ENCODE data around the gene TCF25.
"Not testable (repeated sequence)": the region's sequence is repeated elsewhere in the genome, so short reads cannot be mapped to it uniquely, and the experiment has no call there.

Gene TCF25

DNA sequence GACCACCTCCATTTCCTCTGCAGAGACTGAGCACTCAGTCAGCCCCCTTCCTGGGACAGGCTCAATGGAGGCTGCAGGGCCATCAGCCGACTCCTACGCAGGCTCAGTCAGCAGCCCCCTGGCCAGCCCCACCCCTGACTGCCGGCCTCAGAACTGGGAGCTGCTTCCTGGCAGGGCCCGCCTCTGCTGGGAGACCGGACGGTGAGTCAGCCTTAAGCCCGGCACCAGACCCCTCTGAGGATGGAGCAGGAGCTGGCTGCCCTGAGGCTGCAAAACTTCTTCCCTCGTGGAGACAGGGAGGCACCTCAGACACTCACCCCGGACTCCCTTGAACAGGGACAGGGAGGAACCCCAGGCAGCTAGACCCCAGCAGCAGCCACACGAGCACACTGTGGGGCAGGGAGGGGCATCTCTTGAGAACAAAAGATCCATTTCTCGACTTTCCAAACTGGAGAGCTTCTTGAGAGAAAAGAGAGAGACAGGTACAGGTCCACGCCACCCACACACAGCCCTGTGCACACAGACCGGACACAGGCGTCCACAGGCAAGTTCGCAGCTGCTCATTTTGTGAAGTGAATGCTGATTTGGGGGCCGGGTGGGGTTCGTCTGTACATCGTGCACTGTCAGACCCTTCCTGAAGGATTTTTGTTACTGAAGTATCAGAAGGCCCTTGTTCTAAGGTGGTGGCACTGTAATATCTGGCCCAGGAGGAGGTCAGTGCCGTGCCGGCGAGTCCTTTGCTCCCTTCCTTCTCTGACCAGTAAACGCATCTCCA is 48.5 kb downstream of the TCF25 start:
- peak; percentile 73 for DNase-seq

DNA sequence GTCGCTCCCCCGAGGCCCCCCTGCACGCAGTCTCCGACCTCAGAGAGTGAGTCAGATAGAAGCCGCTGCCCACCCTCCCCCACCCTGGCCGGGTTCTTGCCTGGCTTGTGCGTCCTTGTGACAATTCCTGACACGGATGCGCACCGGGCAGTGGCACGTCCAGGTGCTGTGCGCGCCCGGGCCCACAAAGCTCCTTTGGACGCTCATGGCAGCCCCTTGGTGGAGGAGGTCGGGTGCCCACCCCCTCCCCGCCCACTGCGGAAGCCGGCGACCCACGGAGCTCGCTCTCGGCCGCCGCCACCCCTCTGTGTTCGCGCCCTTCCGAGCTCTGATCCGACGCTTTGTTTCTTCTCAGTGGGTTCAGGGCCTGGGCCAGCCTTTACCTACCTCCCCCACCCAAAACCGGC is 49.1 kb downstream of the TCF25 start:
- peak; percentile 76 for DNase-seq

DNA sequence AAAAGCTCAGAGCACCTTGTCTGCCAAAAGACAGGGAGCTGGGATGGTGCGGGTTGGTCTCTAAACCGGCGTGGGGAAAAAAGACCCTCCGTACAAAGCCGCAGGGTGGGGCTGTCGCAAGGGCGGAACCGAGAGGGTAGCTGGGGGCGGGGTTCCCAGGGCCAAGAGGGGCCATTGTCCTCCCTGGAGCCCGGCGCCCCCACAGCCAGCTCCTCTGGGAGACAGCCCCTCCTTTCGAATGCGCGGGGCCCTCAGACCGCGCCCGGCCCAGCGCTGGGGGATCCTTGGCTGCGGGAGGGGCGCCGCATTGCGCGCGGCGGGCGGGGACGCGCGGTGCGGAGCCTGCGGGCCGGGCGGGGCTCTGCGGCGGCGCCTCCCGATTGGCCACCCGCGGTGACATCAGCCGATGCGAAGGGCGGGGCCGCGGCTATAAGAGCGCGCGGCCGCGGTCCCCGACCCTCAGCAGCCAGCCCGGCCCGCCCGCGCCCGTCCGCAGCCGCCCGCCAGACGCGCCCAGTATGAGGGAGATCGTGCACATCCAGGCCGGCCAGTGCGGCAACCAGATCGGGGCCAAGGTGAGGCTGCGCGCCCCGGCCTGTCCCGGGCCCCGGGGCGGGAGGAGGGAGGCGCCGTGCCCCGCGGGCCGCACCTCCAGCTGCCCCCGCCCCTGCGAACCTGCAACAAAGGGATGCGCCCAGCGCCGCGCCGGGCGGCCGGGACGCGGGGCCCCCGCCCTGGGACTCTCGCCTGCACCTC is 49.7 kb downstream of the TCF25 start, which contains the start of gene TUBB3:
Gene TUBB3 (plus strand): TSS at position 459 of the 756 bp plus-strand sequence. CDS start 60 bp downstream, at position 519.
- DNase-seq = peak; percentile 71

GRCh38 chr16:89923640-89924296 is 50.4 kb downstream of the TCF25 start:
- no peak for DNase-seq

DNA sequence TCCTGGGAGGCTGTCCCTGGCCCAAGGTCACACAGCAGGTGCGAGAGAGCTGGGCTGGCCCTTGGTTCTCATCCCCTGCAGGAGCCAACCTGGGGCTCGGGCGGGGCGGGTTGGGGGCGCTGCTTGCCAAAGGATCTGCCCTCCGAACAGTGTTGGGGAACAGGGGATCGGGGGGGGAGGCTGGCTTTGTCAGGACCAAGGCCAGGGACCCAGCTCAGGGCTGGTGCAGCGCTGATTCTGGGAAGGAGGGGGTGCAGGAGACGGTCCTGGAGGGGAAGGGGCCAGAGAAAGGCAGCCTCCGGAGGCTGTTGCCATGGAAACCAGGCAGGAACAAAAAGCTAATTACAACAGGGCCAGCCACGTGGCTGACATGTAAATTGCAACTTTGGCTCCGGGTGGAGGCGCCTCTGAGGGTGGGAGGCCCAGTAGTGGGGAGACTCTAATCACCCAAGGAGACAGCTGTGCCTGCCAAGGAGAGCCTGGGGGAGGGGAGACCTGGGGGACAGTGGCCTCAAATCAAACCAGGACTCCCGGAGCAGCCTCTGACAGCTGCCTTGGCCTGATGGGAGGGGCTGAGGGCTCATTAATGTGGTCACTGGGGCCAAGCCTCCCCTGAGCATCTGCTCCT is 51.0 kb downstream of the TCF25 start:
- no peak for DNase-seq

DNA sequence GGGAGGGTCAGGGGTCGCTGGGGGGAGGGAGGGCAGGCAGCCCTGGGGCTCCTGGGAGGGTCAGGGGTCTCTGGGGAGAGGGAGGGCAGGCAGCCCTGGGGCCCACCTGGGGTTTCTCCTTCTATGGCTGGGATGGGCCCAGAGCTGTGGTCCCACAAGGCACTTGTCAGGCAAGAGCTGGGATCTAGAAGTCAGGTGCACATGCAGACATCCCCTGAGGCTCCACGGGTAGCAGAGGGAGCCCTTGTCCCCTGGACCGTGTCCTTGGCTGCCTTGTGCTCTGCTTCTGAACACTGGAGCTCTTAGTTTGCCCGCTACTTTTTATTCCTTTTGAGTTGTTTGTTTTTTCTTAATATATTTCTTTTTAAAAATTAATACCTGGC is 51.5 kb downstream of the TCF25 start:
- no peak for DNase-seq

- DNase-seq = peak; percentile 62
These were observed 52.2 kb downstream of the TCF25 start for GRCh38 chr16:89925596-89926079.

- no peak for DNase-seq
These were observed 58.0 kb downstream of the TCF25 start for GRCh38 chr16:89931305-89931896.

DNA sequence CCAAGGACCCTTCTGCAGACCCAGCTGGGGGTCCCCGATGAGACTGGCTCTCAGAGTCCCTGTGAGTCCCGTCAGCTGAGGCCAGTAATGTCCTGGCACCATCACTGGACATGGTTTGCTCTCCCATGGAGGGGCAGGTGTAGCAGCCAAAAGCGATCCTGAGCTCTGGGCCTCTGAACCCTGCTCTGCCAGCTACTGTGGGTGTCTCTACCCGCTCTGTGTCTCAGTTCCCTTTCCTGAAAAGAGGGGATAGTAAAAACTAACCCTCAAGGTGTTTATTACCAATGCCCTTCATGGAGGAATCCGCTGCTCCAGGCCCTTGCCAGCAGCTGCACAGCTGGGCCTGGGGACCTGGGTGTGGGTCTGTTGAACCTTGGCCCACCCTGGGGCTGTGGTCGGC is 58.6 kb downstream of the TCF25 start:
- DNase-seq = no peak

GRCh38 chr16:89934019-89934418 is 60.6 kb downstream of the TCF25 start:
- not testable (repeated sequence) for DNase-seq

- no peak for DNase-seq
These were observed 61.5 kb downstream of the TCF25 start for GRCh38 chr16:89934611-89935553.

- not testable (repeated sequence) for DNase-seq
These were observed 62.2 kb downstream of the TCF25 start for GRCh38 chr16:89935620-89936019.

DNA sequence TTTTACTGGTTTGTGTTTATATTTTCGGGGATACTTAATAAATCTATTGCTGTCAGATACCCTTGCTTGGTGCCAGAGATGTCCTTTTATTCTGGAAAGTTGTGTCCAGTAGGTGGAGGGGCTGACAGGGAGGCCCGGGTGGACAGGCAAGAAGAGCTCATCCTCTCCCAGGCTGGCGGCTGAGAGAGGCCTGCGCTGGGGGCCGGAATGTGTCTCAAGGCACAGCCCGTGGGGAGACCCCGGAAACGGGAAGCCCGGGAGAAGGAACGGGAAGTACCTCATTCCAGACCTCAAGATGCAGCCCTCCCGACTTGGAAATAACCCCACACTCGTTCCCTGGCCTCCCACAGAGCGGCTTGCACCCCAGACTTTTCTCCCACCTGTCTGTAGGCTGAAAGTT is 62.6 kb downstream of the TCF25 start:
- DNase-seq = no peak

DNA sequence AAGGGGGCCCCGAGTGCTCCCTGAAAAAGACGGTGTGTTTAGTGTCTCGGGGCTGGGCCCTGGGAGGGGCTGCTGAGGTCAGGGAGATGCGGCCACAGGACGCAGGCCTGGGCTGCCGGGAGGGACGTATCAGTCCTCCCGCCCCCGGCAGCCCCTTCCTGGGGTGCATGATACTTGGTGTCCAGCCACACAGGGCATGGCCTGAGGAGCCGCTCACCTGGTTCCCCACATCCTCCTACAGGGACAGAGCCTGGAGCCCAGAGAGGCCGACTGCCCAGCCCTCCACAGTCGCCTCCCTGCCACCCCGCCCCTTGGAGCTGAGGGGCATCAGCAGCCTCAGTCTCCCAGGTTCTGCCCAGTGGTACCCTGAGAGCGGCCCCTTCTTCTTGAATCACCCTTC is 63.1 kb downstream of the TCF25 start:
- no peak for DNase-seq

DNA sequence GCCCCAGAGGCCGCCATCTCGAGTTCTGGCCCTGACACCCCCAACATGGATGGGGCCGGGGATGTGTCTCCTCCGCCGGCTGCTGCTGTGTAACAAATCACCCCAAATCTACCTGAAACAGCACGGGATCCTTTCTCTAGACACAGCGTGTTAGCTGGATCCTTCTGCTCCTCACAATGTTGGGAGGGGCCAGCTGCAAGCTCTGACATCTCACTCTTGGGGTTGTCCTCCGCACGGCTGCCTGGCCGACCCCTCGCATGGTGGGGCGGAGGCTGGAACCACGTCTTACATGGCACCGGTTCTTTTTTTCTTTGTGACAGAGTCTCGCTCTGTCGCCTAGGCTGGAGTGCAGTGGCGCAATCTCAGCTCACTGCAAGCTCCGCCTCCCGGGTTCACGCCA is 63.6 kb downstream of the TCF25 start:
- no peak for DNase-seq

DNA sequence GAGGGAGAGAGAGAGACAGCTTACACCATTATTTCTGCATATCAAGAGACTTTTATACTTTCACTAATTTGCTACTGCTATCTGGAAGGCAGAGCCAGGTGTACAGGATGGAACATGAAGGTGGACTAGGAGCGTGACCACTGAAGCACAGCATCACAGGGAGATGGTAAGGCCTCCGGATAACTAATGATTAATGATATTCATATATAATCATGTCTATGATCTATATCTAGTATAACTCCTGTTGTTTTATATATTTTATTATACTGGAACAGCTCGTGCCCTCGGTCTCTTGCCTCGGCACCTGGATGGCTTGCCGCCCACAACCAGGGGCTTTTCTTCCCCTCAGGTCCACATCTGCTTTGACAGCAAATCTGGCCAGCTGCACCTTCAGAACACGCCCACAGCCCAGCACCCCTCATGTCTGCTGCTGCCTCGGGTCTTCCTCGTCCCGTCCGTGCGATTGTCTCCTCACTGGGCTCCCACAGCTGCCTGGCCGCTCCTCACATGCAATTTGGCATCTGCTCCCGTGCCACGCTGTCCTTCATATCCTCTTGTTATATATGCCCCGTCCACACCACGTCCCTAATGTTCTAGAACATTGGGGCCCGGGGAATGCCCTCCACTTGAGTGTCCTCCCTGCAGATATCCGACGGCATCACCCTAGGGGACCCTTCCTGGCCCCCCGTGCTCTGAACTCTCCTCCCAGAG is 64.9 kb downstream of the TCF25 start:
- no peak for DNase-seq

GRCh38 chr16:89944773-89945172 is 71.4 kb downstream of the TCF25 start:
- DNase-seq = no peak

DNA sequence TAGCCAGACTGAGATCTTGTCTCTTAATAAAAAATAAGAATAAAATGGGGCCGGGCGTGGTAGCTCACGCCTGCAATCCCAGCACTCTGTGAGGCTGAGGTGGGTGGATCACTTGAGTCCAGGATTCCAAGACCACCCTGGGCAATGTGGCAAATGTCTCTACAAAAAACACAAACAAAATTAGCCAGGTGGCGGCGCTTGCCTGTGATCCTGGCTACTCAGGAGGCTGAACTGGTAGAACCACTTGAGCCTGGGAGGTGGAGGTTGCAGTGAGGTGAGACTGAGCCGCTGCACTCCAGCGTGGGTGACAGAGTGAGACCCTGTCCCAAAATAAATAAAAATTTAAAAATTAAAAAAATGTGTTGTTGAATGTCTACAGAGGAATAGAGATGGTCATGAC is 72.3 kb downstream of the TCF25 start:
- no peak for DNase-seq

DNA sequence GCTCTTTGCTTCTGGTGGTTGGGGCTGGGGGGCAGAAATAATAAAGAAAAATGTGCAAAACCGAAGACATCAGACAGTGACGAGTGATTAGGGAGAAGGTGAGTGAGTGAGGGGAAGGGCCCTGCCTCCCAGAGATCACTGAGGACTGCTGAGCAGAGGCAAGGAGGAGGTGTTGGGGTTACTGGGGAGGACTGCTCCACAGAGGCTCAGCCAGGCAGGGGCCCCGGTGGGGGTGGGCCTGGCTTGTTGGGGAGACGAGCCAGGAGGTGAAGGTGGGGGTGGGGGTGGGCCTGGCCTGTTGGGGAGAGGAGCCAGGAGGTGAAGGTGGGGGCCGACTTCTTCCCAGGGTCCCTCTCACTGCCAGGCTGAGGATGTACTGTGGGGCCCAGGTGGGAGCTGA is 73.1 kb downstream of the TCF25 start:
- no peak for DNase-seq

- no peak for DNase-seq
These were observed 75.8 kb downstream of the TCF25 start for GRCh38 chr16:89949121-89949742.
